Measurements from ENCODE around the gene DDX17. TPM values are rescaled to one million over a fixed set of nuclear protein-coding genes. Genes with fewer than 3 reads are reported as not detected.

DDX17 gene
- total and polyA plus RNA-seq, 10 of the 15 experiments (the other 5 are each of a cell fraction or from before 2014, with no cell fraction given), result 25.2 to 778 (median 266) TPM

DNA sequence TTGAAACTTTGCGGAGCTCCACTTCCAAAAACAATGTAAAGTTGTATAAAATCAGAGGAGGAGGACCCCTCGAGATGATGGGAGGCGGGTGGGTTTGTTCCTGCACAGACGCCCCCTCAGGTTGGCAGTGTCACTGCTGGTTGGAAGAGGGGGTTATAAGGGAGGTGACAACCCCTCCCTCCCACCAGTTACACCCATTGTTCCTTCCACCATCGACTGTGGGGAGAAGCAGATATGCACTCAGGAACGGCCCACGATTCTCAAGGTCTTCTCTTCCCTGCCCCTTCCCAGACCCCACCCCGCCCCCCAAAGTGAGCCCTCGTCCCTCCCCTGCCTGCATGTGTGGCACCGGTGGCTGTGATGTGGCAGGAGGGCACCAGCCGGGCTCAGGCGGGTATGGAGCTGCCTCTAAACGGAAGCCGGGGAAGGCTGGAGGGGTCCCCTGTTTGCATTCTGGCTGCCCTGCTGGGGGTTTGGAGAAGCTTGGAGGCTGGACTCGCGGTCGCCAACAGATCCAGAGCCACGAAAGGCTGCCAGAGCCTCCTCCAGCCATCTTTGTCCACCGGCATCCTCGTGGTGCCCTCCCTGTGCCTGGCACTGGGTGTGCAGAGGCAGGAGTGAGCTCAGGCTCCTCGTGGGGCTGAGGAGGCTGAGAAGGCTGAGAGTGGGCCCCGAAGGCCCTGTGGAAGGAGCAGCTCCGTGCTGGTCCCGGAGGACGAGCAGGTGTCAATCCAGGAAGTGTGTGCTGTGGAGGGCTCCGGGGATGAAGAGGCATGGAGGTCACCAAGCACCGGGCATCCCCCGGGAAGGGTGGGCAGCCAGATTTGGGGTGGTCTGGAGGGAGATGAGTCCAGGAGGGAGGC, 37.4 kb downstream of the DDX17 start:
- POLR2A ChIA-PET, result interaction anchor here (0.6 kb wide), 1 partner anchor 33 kb away, joined by 5 read pairs; no protein-coding TSS in a partner anchor
- intact Hi-C loops (cut with micrococcal nuclease; ENCODE audit: unreplicated experiment), result no loop called here
- SMC1A ChIA-PET (ENCODE audit: uncharacterized antibody, unreplicated experiment), result no interaction called here
- Histone ChIP-seq H3K79me2 (ENCODE audit: control insufficient read depth, insufficient read depth, low read length) (no peaks in the 10 kb centered on the region), H3K9ac (ENCODE audit: control insufficient read depth, insufficient read depth, low read length) (no peak overlapping the region; the same call in 1 of the 2 replicates), H3K27me3 (replicated peaks in 1 of 2; ENCODE audit: control insufficient read depth in 2 of 2, insufficient read depth in 2 of 2, low read length in 1 of 2) (peaks cover 0 to 5% of the 10 kb centered on the region in 2 experiments; a peak in 3 of 4 replicates), H2AFZ (ENCODE audit: control insufficient read depth, low read depth, low read length) (no peak overlapping the region), H3K27ac (ENCODE audit: control insufficient read depth, insufficient read depth) (no peak overlapping the region), H3K9me3 (replicated peaks; ENCODE audit: control insufficient read depth, insufficient read depth, low read length) (no peaks in the 10 kb centered on the region), H3K36me3 (ENCODE audit: control insufficient read depth in 2 of 2, insufficient read depth in 2 of 2, low read length in 1 of 2) (no peaks in the 10 kb centered on the region), H4K20me1 (ENCODE audit: control insufficient read depth, insufficient read depth) (no peaks in the 10 kb centered on the region), H3K4me1 (ENCODE audit: control insufficient read depth, insufficient read depth, low read length) (no peaks in the 10 kb centered on the region), H3K4me3 (peak overlapping the region; percentile 43; the same call in 1 of the 2 replicates), H3K4me2 (ENCODE audit: control insufficient read depth, insufficient read depth) (peak overlapping the region; percentile 100)
- peak; percentile 17; the same call in 1 of the 3 replicates for ATAC-seq
- TF ChIP-seq, protein P1, sequence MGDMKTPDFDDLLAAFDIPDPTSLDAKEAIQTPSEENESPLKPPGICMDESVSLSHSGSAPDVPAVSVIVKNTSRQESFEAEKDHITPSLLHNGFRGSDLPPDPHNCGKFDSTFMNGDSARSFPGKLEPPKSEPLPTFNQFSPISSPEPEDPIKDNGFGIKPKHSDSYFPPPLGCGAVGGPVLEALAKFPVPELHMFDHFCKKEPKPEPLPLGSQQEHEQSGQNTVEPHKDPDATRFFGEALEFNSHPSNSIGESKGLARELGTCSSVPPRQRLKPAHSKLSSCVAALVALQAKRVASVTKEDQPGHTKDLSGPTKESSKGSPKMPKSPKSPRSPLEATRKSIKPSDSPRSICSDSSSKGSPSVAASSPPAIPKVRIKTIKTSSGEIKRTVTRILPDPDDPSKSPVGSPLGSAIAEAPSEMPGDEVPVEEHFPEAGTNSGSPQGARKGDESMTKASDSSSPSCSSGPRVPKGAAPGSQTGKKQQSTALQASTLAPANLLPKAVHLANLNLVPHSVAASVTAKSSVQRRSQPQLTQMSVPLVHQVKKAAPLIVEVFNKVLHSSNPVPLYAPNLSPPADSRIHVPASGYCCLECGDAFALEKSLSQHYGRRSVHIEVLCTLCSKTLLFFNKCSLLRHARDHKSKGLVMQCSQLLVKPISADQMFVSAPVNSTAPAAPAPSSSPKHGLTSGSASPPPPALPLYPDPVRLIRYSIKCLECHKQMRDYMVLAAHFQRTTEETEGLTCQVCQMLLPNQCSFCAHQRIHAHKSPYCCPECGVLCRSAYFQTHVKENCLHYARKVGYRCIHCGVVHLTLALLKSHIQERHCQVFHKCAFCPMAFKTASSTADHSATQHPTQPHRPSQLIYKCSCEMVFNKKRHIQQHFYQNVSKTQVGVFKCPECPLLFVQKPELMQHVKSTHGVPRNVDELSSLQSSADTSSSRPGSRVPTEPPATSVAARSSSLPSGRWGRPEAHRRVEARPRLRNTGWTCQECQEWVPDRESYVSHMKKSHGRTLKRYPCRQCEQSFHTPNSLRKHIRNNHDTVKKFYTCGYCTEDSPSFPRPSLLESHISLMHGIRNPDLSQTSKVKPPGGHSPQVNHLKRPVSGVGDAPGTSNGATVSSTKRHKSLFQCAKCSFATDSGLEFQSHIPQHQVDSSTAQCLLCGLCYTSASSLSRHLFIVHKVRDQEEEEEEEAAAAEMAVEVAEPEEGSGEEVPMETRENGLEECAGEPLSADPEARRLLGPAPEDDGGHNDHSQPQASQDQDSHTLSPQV (IDR thresholded peaks at IDR 0.05), result no peak
- TF ChIP-seq SUZ12 (IDR thresholded peaks at IDR 0.05; ENCODE audit: unreplicated experiment), result no peak
- TF ChIP-seq, protein P2, sequence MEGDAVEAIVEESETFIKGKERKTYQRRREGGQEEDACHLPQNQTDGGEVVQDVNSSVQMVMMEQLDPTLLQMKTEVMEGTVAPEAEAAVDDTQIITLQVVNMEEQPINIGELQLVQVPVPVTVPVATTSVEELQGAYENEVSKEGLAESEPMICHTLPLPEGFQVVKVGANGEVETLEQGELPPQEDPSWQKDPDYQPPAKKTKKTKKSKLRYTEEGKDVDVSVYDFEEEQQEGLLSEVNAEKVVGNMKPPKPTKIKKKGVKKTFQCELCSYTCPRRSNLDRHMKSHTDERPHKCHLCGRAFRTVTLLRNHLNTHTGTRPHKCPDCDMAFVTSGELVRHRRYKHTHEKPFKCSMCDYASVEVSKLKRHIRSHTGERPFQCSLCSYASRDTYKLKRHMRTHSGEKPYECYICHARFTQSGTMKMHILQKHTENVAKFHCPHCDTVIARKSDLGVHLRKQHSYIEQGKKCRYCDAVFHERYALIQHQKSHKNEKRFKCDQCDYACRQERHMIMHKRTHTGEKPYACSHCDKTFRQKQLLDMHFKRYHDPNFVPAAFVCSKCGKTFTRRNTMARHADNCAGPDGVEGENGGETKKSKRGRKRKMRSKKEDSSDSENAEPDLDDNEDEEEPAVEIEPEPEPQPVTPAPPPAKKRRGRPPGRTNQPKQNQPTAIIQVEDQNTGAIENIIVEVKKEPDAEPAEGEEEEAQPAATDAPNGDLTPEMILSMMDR (IDR thresholded peaks at IDR 0.05 in 2 of 3, conservative IDR thresholded peaks at IDR 0.05 in 1 of 3; ENCODE audit: control insufficient read depth in 2 of 3, extremely low read depth in 1 of 3, insufficient read depth in 1 of 3, low read depth in 3 of 3, low read length in 3 of 3), result peak in 2 of 3 experiments; percentile 7 to 24; a peak in 1 of 6 replicates
- no peak for TF ChIP-seq NBN (IDR thresholded peaks at IDR 0.05)
- TF ChIP-seq BRCA1 (IDR thresholded peaks at IDR 0.05; ENCODE audit: low read depth, low read length), result no peak
- TF ChIP-seq NR2C2 (IDR thresholded peaks at IDR 0.05; ENCODE audit: borderline replicate concordance, control insufficient read depth, insufficient read length, low read depth), result no peak
- RAD21 ChIA-PET (ENCODE audit: unreplicated experiment), result no interaction called here
- no peak for DNase-seq (ENCODE audit: low read depth, low spot score)
- CTCF ChIA-PET, result no interaction called here
- FAIRE-seq, result no peak
- BruUV-seq (replicated peaks), result no TSS peak
- in situ Hi-C loops (cut with MboI), result no loop called here
- WGBS (ENCODE audit: insufficient coverage, insufficient replicate concordance, low lambda C conversion rate, missing lambda C conversion rate), result 68% methylated on average over 24 of the region's 28 CpGs
